Left ventricle myocardium inferior (tissue), 1 donor: ENCODE measurements around the gene LY6G6D. TPM values are rescaled to one million over a fixed set of nuclear protein-coding genes. Genes with fewer than 3 reads are reported as not detected.

Source experiments
- DNase-seq: peaks from one replicate; pipeline ENCODE4 v3.0.0-alpha.2; 2020
- H3K27ac ChIP-seq: fragments of 200-600 bp; replicated peaks from 2 replicates; pipeline ENCODE4 v1.8.0; 2021
- H3K27me3 ChIP-seq: fragments of 200-600 bp; 2 replicates; pipeline ENCODE4 v1.8.0; 2021; ENCODE audit warnings: low read depth
- H3K36me3 ChIP-seq: fragments of 200-600 bp; 2 replicates; pipeline ENCODE4 v1.8.0; 2021
- H3K4me1 ChIP-seq: fragments of 200-600 bp; 2 replicates; pipeline ENCODE4 v1.8.0; 2021
- H3K4me3 ChIP-seq: fragments of 200-600 bp; 2 replicates; pipeline ENCODE4 v1.8.0; 2021; ENCODE audit warnings: mild to moderate bottlenecking, moderate library complexity
- H3K9me3 ChIP-seq: fragments of 200-600 bp; replicated peaks from 2 replicates; pipeline ENCODE4 v1.8.0; 2021
- CTCF ChIP-seq: fragments of 200-600 bp; IDR thresholded peaks from 2 replicates; pipeline ENCODE4 v1.8.0; 2021; ENCODE audit warnings: antibody characterized with exemption, mild to moderate bottlenecking, borderline replicate concordance
- intact Hi-C: fragments of 100-400 bp; cut with micrococcal nuclease; formaldehyde crosslinking; loops from one replicate; pipeline ENCODE4 v1.11.0; 2022
- total RNA-seq: library from RNA; stranded (reverse); fragmentation: NEBNext Ultra II Directional; extraction: Animal tissue kit (Norgen Biotek cat#: 25700); gene quantifications from one replicate; pipeline ENCODE4 v1.2.1, GENCODE V29; 2021
- donor health status: DM: no; HTN: yes; CAD: no; lungs with severe emphysema.

The LY6G6D gene
- total RNA-seq, 1 donor from 2014 or later = not detected

DNA sequence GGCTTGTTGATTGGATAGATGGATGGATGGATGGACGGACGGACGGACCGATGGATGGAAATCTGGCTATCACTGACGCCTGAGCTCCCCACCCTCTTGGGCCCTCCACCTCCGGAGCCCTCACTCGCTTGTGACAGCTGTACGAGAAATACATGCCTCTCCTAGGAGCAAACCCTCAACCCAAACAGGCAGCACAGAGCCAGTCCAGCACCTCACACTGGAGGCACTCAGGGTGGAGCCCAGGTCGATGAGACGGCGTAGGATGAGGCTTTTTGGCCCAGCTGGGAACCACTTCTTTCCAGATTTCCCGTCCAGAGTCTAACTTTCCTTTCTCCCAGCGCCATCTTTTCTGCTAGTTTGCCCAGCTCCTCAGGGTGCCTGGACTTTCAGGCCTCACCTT lies 31.6 kb upstream of the LY6G6D start:
- Histone ChIP-seq H3K36me3 (peaks cover 33% of the 10 kb centered on the region), H3K9me3 (no peaks in the 10 kb centered on the region), H3K27ac (no peak overlapping the region), H3K4me3 (no peak overlapping the region), H3K27me3 (no peaks in the 10 kb centered on the region), H3K4me1 (peaks cover 27% of the 10 kb centered on the region)
- intact Hi-C loops = no loop called here
- no peak for TF ChIP-seq CTCF
- no peak for DNase-seq

- no peaks in the 10 kb centered on the region for H3K27me3 ChIP-seq
- DNase-seq = no peak
- intact Hi-C loops = no loop called here
These were observed 28.7 kb upstream of the LY6G6D start for GRCh38 chr6:31686483-31686882.

GRCh38 chr6:31687321-31687720 lies 27.8 kb upstream of the LY6G6D start:
- Histone ChIP-seq H3K4me1 (peaks cover 8% of the 10 kb centered on the region), H3K36me3 (peaks cover 71% of the 10 kb centered on the region), H3K27ac (no peak overlapping the region), H3K27me3 (no peaks in the 10 kb centered on the region), H3K9me3 (no peaks in the 10 kb centered on the region), H3K4me3 (no peak overlapping the region)
- intact Hi-C loops = no loop called here
- no peak for TF ChIP-seq CTCF
- DNase-seq = no peak

More at GRCh38 chr6:31686483-31686882, 28.7 kb upstream of the LY6G6D start:
- no peaks in the 10 kb centered on the region for H3K9me3 ChIP-seq
- H3K4me3 ChIP-seq = no peak overlapping the region
- H3K4me1 ChIP-seq = peaks cover 13% of the 10 kb centered on the region
- H3K27ac ChIP-seq = no peak overlapping the region
- H3K36me3 ChIP-seq = peaks cover 62% of the 10 kb centered on the region
- no peak for TF ChIP-seq CTCF

- no peak for TF ChIP-seq CTCF
- Histone ChIP-seq H3K36me3 (peaks cover 78% of the 10 kb centered on the region), H3K27ac (no peak overlapping the region), H3K4me1 (peaks cover 3% of the 10 kb centered on the region), H3K4me3 (no peak overlapping the region), H3K9me3 (no peaks in the 10 kb centered on the region), H3K27me3 (no peaks in the 10 kb centered on the region)
- DNase-seq = no peak
- intact Hi-C loops = no loop called here
These were observed 27.1 kb upstream of the LY6G6D start for GRCh38 chr6:31687860-31688693.

GRCh38 chr6:31689249-31690110 lies 25.7 kb upstream of the LY6G6D start:
- Histone ChIP-seq H3K9me3 (no peaks in the 10 kb centered on the region), H3K27ac (no peak overlapping the region), H3K27me3 (no peaks in the 10 kb centered on the region), H3K4me1 (no peaks in the 10 kb centered on the region), H3K36me3 (peaks cover 92% of the 10 kb centered on the region), H3K4me3 (no peak overlapping the region)
- peak; percentile 26 for TF ChIP-seq CTCF
- intact Hi-C loops = no loop called here
- no peak for DNase-seq
